Measurements from ENCODE around the gene TBC1D22A.

TBC1D22A gene

GRCh38 chr22:47144076-47144765 is 381.8 kb downstream of the TBC1D22A start:
- no peak for DNase-seq
- TF ChIP-seq GATA1 (IDR thresholded peaks at IDR 0.05; ENCODE audit: low read depth, low read length) (no peak), POLR2A (IDR thresholded peaks at IDR 0.05; ENCODE audit: low read length) (no peak)

- no peak for TF ChIP-seq POLR2A (IDR thresholded peaks at IDR 0.05; ENCODE audit: low read length)
- no peak for TF ChIP-seq GATA1 (IDR thresholded peaks at IDR 0.05; ENCODE audit: low read depth, low read length)
- no peak for DNase-seq
Observed at GRCh38 chr22:47144791-47145425, 382.5 kb downstream of the TBC1D22A start.

- no peak for DNase-seq
- no peak for TF ChIP-seq GATA1 (IDR thresholded peaks at IDR 0.05; ENCODE audit: low read depth, low read length)
- TF ChIP-seq POLR2A (IDR thresholded peaks at IDR 0.05; ENCODE audit: low read length): no peak
Observed at GRCh38 chr22:47145883-47146282, 383.4 kb downstream of the TBC1D22A start.

DNA sequence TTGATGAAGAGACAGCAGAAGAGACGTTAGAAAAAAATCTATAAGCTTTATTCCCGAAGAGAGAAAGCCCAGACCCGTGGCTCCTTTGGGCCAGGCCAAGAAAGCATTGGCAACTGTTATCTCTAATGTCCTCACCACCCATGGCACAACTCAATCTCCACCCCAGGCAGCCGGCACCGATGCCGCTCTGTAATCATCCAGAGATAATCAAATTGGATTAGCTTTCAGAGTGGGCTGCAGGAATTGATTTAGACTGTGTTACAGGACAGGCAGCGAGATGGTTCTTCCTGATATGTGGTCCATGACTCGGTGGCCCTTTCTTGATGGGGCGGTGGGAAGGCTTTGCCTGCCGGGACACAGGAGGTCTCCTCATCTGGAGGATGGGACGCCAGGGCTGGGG is 383.9 kb downstream of the TBC1D22A start:
- DNase-seq: no peak
- TF ChIP-seq GATA1 (IDR thresholded peaks at IDR 0.05; ENCODE audit: low read depth, low read length): no peak
- TF ChIP-seq POLR2A (IDR thresholded peaks at IDR 0.05; ENCODE audit: low read length): no peak

DNA sequence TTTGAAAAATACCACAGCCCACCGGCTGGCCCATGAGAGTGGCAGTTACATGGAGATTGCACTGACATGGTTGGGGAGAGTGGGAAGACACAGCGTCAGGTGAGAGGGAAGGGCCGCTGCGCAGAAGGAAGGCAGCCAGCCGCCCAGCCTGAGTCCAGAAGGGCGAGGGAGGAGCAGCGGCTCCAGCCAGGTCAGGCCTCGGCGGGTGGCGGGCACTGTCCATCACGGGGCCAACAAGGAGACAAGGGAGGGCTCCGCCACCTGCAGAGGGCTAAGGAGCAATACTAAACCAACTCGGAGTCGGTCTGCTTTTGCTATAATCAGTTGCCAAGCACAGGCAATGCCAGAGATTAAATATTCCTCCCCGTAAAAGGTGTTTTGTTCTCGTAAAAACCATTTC is 384.5 kb downstream of the TBC1D22A start:
- DNase-seq: no peak
- TF ChIP-seq GATA1 (IDR thresholded peaks at IDR 0.05; ENCODE audit: low read depth, low read length) (no peak), POLR2A (IDR thresholded peaks at IDR 0.05; ENCODE audit: low read length) (no peak)

DNA sequence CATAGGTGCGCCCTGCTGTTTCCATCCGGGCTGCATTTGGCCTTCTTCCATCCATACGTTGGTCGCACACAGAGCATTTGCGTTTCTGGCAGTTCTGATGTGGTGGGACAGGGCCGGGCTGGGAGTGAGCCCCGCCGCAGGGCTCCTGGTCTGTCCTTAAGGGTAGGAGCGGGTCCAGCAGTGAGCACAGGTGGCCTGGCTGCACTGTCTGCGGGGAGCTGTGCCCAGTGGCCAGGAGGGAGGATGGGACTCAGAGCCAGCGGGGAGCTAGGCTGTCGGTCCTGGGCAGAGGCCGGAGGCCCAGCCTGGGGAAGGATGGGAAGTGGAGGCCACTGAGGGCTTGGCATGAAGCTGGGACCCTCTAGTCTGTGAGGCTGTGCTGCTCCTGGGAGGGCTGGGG is 385.1 kb downstream of the TBC1D22A start:
- DNase-seq: no peak

DNA sequence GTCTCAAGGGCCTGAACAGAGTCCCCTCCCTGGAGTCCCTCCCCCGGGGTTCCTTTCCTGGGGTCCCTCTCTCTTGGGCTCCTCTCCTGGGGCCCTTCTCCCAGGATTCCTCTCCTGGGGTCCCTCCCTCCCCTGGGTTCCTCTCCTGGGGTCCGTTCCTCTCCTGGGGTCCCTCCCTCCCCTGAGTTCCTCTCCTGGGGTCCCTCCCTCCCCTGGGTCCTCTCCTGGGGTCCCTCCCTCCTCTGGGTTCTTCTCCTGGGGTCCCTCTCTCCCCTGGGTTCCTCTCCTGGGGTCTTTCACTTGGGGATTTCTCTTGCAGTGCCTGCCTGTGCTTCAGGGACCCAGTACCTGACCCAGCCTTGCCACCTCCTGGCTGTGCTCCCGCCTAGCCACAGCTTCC is 386.1 kb downstream of the TBC1D22A start:
- no peak for TF ChIP-seq GATA1 (IDR thresholded peaks at IDR 0.05; ENCODE audit: low read depth, low read length)
- no peak for TF ChIP-seq POLR2A (IDR thresholded peaks at IDR 0.05; ENCODE audit: low read length)
- DNase-seq: no peak

More for the DNA sequence above, 385.1 kb downstream of the TBC1D22A start:
- TF ChIP-seq GATA1 (IDR thresholded peaks at IDR 0.05; ENCODE audit: low read depth, low read length): no peak
- no peak for TF ChIP-seq POLR2A (IDR thresholded peaks at IDR 0.05; ENCODE audit: low read length)

DNA sequence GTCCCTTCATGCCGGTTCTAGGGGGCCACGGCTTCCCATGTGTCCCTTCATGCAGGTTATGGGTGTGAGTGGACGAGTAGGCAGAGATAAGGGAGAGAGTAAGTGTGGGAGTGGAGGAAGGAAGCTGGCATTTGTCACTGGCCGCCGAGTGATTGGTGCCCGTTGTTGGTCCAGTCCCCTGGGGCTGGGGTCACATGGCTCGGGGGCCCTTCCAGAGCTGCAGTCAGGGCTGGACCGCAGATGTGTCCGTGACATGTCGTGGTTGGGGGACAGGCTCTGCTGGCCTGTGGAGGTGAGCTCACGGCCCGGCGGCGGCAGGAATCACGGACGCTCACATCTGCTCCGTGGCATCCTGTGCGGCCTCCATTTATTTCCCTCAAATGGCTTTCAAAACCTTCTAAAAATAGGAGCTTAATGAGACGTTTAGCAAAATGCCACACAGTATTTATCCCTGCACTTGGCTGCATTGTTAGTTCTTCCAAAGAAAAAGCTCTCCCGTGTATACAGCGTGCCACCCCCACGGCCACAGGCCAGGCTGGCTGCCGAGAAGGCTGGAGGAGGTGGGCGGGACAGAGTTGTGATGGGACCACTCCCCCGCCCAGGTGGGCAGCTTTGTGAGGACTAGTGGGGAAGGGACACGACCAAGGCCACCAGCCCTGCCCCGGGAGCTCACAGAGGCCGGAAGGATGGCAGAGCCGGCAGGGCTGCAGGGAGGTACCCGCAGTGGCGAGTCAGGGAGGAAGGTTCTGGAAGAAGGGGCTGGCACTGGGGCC is 386.7 kb downstream of the TBC1D22A start:
- DNase-seq: no peak
- TF ChIP-seq POLR2A (IDR thresholded peaks at IDR 0.05; ENCODE audit: low read length) (no peak), GATA1 (IDR thresholded peaks at IDR 0.05; ENCODE audit: low read depth, low read length) (no peak)

GRCh38 chr22:47149976-47150375 is 387.5 kb downstream of the TBC1D22A start:
- TF ChIP-seq GATA1 (IDR thresholded peaks at IDR 0.05; ENCODE audit: low read depth, low read length) (no peak), POLR2A (IDR thresholded peaks at IDR 0.05; ENCODE audit: low read length) (no peak)
- no peak for DNase-seq

- TF ChIP-seq GATA1 (IDR thresholded peaks at IDR 0.05; ENCODE audit: low read depth, low read length) (no peak), POLR2A (IDR thresholded peaks at IDR 0.05; ENCODE audit: low read length) (no peak)
- DNase-seq: no peak
Observed at GRCh38 chr22:47150426-47150825, 388.0 kb downstream of the TBC1D22A start.

GRCh38 chr22:47151064-47151463 is 388.6 kb downstream of the TBC1D22A start:
- TF ChIP-seq GATA1 (IDR thresholded peaks at IDR 0.05; ENCODE audit: low read depth, low read length): no peak
- no peak for TF ChIP-seq POLR2A (IDR thresholded peaks at IDR 0.05; ENCODE audit: low read length)
- DNase-seq: no peak

- no peak for DNase-seq
- no peak for TF ChIP-seq GATA1 (IDR thresholded peaks at IDR 0.05; ENCODE audit: low read depth, low read length)
- no peak for TF ChIP-seq POLR2A (IDR thresholded peaks at IDR 0.05; ENCODE audit: low read length)
Observed at GRCh38 chr22:47151490-47151889, 389.0 kb downstream of the TBC1D22A start.

- DNase-seq: no peak
- no peak for TF ChIP-seq GATA1 (IDR thresholded peaks at IDR 0.05; ENCODE audit: low read depth, low read length)
- no peak for TF ChIP-seq POLR2A (IDR thresholded peaks at IDR 0.05; ENCODE audit: low read length)
Observed at GRCh38 chr22:47152236-47152635, 389.8 kb downstream of the TBC1D22A start.

- DNase-seq: no peak
- TF ChIP-seq GATA1 (IDR thresholded peaks at IDR 0.05; ENCODE audit: low read depth, low read length): no peak
- no peak for TF ChIP-seq POLR2A (IDR thresholded peaks at IDR 0.05; ENCODE audit: low read length)
Observed at GRCh38 chr22:47152938-47153337, 390.5 kb downstream of the TBC1D22A start.
